Amniotic stem cell (primary cell): ENCODE results near the gene HPS1.
"Not testable (repeated sequence)": the region's sequence is repeated elsewhere in the genome, so short reads cannot be mapped to it uniquely, and the experiment has no call there.

Experiments
- DNase-seq: peaks from one replicate; lab custom pipeline; 2025; lab: John Stamatoyannopoulos, UW

HPS1 gene

GRCh38 chr10:98389398-98389797 is 57.3 kb downstream of the HPS1 start:
- no peak for DNase-seq

GRCh38 chr10:98388101-98388655 is 58.6 kb downstream of the HPS1 start:
- DNase-seq = no peak

- no peak for DNase-seq
These were observed 62.1 kb downstream of the HPS1 start for GRCh38 chr10:98384531-98385133.

DNA sequence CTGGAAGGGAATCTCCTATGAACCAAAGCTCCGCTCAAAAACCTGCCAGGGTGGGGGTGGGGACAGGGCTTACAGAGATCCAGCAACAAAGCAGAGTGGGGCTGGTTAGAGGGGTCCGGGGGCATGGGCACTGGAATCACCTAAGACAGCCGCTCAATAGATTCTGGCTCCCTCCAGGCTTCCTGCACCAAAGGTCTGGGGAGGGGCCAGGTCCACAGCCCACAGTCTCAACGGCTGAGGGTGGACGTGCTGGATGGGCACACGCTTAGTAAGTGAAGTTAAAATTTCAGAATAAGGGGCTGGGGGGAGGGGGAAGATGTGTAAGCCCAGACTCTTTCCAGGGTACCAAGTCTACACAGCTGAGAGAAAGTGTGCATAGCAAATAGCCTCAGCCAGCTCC is 62.9 kb downstream of the HPS1 start:
- no peak for DNase-seq

GRCh38 chr10:98383134-98383667 is 63.5 kb downstream of the HPS1 start:
- not testable (repeated sequence) for DNase-seq

- no peak for DNase-seq
These were observed 64.0 kb downstream of the HPS1 start for GRCh38 chr10:98382691-98383101.

GRCh38 chr10:98380493-98381339 is 66.0 kb downstream of the HPS1 start:
- no peak for DNase-seq

DNA sequence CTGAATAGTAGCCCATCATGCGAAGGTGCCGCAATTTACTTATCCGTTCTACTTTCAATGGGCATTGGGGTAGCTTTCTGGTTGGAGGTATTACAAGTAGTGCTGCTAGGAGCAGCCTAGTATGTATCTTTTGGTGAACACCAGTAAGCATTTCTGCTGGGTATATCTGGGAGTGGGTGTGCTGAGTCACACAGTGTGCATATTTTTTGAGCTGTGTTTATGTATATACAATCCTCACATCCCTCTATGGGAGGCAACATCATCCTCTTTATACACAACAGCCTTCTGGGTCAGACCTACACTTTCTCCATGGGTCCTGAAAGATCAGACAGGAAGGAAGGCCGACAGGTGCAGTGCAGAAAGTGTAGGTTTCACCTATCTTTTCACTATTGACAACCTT is 68.0 kb downstream of the HPS1 start:
- DNase-seq = no peak

DNA sequence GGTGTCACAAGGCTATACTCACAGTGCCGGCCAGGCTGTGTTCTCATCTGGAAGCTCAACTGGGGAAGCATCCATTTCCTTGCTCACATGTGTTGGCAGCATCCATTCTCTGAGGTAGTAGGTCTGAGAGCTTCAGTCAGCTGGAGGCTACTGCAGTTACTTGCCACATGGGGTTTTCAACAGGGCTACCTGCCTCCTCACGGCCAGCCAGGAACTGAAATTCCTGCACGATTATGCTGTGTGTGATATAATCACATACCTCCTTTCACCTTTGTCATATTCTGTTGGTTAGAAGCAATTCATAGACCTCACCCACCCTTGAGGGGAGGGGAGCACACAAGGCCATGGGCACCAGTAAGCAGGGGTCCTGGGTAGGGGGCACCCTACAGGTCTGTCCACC is 69.2 kb downstream of the HPS1 start:
- no peak for DNase-seq

DNA sequence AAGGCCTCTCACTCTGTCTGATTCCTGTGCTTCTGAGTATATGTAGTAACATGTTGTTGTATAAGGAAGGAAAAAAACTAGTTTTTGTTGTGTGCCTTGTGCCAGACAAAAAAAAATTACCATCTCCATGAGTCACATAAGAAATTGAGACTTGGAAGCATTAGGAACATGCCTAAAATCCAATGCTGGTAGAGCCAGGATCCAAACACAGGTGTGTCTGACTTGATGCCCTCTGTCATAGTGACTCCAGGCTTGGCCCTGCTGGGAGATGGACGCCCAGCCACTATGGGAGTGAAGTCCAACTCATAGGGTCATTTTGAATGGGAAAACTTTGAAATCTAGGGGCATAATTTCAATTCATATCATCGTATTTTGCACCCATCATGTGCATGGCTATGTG is 69.7 kb downstream of the HPS1 start:
- no peak for DNase-seq

DNA sequence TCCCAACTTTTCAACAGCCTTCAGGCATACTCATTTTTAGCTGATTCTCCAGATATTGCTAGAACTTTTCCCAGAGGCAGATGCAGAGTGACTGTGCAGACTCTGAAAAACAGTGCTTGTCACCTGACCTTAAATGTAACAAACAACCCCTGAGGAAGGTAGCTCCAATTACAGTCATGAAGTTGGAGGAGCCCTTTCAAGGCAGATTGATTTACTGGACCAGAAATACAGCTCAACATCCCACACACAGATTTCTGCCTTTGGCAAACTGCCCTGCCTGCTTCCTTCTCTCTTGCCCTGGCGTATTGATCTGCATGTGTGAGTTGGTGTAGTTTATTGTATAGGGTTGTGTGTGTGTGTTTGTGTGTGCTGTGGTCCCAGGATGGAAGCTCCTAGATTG is 70.2 kb downstream of the HPS1 start:
- no peak for DNase-seq

GRCh38 chr10:98374217-98374985 is 72.3 kb downstream of the HPS1 start:
- peak; percentile 17 for DNase-seq

- no peak for DNase-seq
These were observed 73.3 kb downstream of the HPS1 start for GRCh38 chr10:98373260-98374040.

DNA sequence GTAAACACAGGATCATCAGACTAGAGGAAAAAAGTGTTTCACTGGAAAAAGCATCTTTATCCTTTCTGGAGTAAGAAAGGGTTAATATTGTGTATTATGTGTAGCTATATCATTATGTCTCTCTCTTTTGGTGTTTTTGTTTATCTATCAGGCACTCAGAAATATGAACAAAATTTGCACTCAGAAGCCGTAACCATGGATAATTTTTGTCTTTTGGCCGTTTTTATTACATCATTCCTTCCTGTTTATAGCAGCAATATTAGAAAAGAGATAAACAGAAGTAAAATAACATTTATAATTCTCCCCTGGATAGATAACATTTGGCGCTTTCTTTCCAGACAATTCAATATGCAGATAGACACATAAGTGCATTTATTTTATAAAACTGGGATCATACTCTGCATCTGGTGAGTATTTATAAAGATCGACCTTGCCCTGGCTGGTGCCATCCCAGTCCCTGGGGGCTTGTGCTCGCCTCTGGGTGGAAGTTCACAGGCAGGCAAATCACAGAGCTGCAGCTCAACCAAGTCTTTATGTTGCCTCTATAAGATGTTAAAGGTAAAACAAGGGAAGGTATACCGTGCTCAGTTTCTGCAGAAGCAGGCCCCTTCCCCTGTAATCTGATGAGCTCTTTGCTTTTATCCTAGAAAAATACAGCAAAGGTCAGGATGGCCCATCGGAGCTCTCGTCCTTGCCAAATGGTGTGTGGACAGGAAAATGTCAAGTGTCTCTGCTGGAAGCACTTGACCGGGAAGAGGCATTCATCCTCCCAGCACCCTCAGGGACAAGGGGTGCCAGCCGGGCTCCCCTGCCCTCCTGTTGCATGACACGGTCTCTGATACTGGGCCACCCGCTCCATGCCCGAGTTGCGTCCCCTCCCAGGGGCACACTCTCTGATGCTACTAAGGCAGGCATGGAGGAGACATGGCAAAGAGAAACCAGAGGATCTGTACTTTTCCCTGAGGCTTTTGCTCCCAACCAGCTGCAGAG is 75.6 kb downstream of the HPS1 start:
- DNase-seq = no peak

- no peak for DNase-seq
These were observed 76.9 kb downstream of the HPS1 start for GRCh38 chr10:98369801-98370200.

DNA sequence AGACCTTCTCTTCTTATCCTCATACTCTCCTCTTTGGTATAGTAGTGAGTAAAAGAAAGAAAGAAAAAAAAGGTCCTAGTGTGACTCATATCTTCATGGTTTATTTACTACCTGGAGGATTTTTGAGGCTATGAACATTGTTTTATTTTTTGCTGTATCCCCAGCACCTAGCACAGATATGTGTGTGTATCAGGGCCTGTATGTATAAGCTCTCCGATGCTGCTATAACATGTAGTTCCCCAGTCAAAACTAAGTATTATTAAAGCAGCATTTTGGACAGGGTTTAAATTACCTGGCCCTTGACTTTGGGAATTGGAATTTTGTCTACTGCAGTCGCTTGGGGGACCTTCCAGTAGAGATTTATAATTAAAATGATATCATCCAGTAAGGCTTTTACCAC is 78.1 kb downstream of the HPS1 start:
- DNase-seq = no peak

GRCh38 chr10:98367604-98368451 is 78.9 kb downstream of the HPS1 start:
- DNase-seq = no peak
